Lower lobe of right lung (tissue), 2 donors: ENCODE data around the gene IL1RAPL2. TPM values are rescaled to one million over a fixed set of nuclear protein-coding genes. Genes with fewer than 3 reads are reported as not detected.

Experiments
- ATAC-seq, 2 donors: fragments of 200-7000 bp; cut with Tn5 transposase; one replicate each; pipeline ENCODE4 v1.9.1; 2020 to 2022; ENCODE audit warnings: mild to moderate bottlenecking in 2 of 2, moderate library complexity in 2 of 2
- DNase-seq: peaks from one replicate; pipeline ENCODE4 v3.0.0-alpha.2; 2020
- H3K27ac ChIP-seq: fragments of 200-600 bp; one replicate; pipeline ENCODE4 v1.8.0; 2022
- H3K27me3 ChIP-seq: fragments of 200-600 bp; one replicate; pipeline ENCODE4 v1.8.0; 2022; ENCODE audit warnings: low read depth
- H3K36me3 ChIP-seq: fragments of 200-600 bp; one replicate; pipeline ENCODE4 v1.8.0; 2022; ENCODE audit warnings: mild to moderate bottlenecking
- H3K4me1 ChIP-seq: fragments of 200-600 bp; one replicate; pipeline ENCODE4 v1.8.0; 2022
- H3K4me3 ChIP-seq: fragments of 200-600 bp; one replicate; pipeline ENCODE4 v1.8.0; 2022; ENCODE audit warnings: mild to moderate bottlenecking
- H3K9me3 ChIP-seq: fragments of 200-600 bp; one replicate; pipeline ENCODE4 v1.8.0; 2022
- CTCF ChIP-seq: fragments of 200-600 bp; IDR thresholded peaks from one replicate; pipeline ENCODE4 v1.8.0; 2022; ENCODE audit warnings: antibody characterized with exemption, mild to moderate bottlenecking
- intact Hi-C: fragments of 100-400 bp; cut with DNase I; formaldehyde crosslinking; loops from one replicate; pipeline ENCODE4 v1.11.0; 2022
- total RNA-seq: library from RNA; stranded (reverse); fragmentation: NEBNext Ultra II Directional; extraction: Animal tissue kit (Norgen Biotek cat#: 25700); gene quantifications from one replicate; pipeline ENCODE4 v1.2.1, GENCODE V29; 2021
- donor health status: DM: no; HTN: yes; CAD: no; lungs with severe emphysema.

IL1RAPL2 gene
- total RNA-seq, 1 donor from 2014 or later = not detected

DNA sequence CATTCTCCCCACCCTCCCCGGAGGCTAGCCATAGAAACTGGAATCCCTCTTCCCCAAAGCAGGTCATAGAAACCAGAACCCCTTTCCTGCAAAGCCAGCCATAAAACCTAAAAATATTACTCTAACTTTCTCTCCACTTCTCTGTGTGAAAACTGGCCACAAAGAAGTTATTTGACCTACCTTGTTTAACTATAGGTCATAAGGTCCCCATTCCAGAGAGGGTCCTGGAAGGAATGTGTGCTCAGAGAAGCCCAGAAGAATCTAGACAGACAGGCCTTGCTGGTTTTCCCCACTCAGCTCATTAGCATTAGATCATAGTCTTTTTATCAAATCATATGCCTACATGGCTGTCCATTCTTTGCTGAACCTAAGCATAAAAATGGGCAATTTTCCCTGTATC lies 707.3 kb downstream of the IL1RAPL2 start:
- ATAC-seq (no peak), DNase-seq (no peak)
- Histone ChIP-seq H3K27me3 (no peaks in the 10 kb centered on the region), H3K4me3 (no peak overlapping the region), H3K36me3 (no peaks in the 10 kb centered on the region), H3K4me1 (no peaks in the 10 kb centered on the region), H3K9me3 (no peaks in the 10 kb centered on the region), H3K27ac (no peak overlapping the region)
- no peak for TF ChIP-seq CTCF
- intact Hi-C loops = no loop called here

GRCh38 chrX:105274091-105274490 lies 708.1 kb downstream of the IL1RAPL2 start:
- H3K9me3 ChIP-seq = no peaks in the 10 kb centered on the region
- no peak overlapping the region for H3K27ac ChIP-seq
- no peak for TF ChIP-seq CTCF
- H3K27me3 ChIP-seq = no peaks in the 10 kb centered on the region
- no peaks in the 10 kb centered on the region for H3K36me3 ChIP-seq
- no peak for DNase-seq
- H3K4me1 ChIP-seq = no peaks in the 10 kb centered on the region
- H3K4me3 ChIP-seq = no peak overlapping the region
- no peak for ATAC-seq
- intact Hi-C loops = no loop called here

- Histone ChIP-seq H3K4me3 (no peak overlapping the region), H3K4me1 (no peaks in the 10 kb centered on the region), H3K9me3 (no peaks in the 10 kb centered on the region), H3K36me3 (no peaks in the 10 kb centered on the region), H3K27ac (no peak overlapping the region), H3K27me3 (no peaks in the 10 kb centered on the region)
- TF ChIP-seq CTCF = no peak
- ATAC-seq (no peak), DNase-seq (no peak)
- intact Hi-C loops = no loop called here
Observed at GRCh38 chrX:105277132-105277531, 711.1 kb downstream of the IL1RAPL2 start.

- Histone ChIP-seq H3K9me3 (no peaks in the 10 kb centered on the region), H3K36me3 (no peaks in the 10 kb centered on the region), H3K27ac (no peak overlapping the region), H3K4me3 (no peak overlapping the region), H3K27me3 (no peaks in the 10 kb centered on the region), H3K4me1 (no peaks in the 10 kb centered on the region)
- DNase-seq = no peak
- ATAC-seq = no peak
- intact Hi-C loops = no loop called here
- no peak for TF ChIP-seq CTCF
Observed at GRCh38 chrX:105282077-105282476, 716.1 kb downstream of the IL1RAPL2 start.

DNA sequence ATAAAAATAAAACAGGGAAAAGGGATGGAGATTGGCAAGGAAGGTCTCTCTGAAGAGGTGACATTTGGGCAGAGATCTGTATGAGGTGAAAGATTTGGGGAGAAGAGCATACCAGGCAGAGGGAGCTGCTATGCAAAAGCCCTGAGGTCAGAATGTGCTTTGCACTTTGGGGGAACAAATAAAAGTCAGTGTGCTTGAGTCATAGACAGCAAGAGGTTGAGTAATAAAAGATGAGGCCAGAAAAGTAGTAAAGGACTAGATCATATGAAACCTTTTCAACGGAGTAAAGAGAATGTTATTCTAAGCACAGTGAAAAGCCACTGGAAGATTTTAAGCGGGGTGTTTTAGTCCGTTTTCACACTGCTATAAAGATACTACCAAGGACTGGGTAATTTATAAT lies 731.0 kb downstream of the IL1RAPL2 start:
- no peak for TF ChIP-seq CTCF
- intact Hi-C loops = no loop called here
- ATAC-seq (no peak), DNase-seq (no peak)
- no peaks in the 10 kb centered on the region for H3K4me1 ChIP-seq
- no peak overlapping the region for H3K27ac ChIP-seq
- no peaks in the 10 kb centered on the region for H3K36me3 ChIP-seq
- H3K9me3 ChIP-seq = no peaks in the 10 kb centered on the region
- H3K27me3 ChIP-seq = no peaks in the 10 kb centered on the region
- no peak overlapping the region for H3K4me3 ChIP-seq

DNA sequence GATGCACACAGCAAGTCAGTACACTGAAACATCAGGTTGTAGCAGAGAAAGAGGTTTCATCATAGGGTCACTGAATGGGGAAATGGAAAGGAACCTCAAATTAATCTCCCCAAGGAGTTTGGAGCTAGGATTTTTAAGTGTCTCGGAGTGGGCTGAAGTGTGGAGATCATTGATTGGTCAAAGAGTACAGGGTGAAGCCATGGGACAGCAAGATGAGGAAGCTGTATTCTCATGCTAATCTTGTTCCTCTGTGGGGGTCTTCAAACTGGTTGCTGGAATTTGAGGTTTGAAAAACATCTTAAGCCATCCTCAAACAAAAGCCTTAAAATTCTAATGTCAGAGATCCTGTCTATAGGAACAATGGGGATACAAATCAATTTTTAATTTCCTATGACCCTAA lies 733.3 kb downstream of the IL1RAPL2 start:
- Histone ChIP-seq H3K4me1 (no peaks in the 10 kb centered on the region), H3K27ac (no peak overlapping the region), H3K9me3 (no peaks in the 10 kb centered on the region), H3K27me3 (no peaks in the 10 kb centered on the region), H3K4me3 (no peak overlapping the region), H3K36me3 (no peaks in the 10 kb centered on the region)
- DNase-seq (no peak), ATAC-seq (no peak)
- TF ChIP-seq CTCF = no peak
- intact Hi-C loops = no loop called here
